ENCODE results near the gene HDAC9. TPM values are rescaled to one million over a fixed set of nuclear protein-coding genes. Genes with fewer than 3 reads are reported as not detected.

The HDAC9 gene
- polyA plus RNA-seq, 3 donors: 41.7 to 51.2 (median 44.2) TPM

DNA sequence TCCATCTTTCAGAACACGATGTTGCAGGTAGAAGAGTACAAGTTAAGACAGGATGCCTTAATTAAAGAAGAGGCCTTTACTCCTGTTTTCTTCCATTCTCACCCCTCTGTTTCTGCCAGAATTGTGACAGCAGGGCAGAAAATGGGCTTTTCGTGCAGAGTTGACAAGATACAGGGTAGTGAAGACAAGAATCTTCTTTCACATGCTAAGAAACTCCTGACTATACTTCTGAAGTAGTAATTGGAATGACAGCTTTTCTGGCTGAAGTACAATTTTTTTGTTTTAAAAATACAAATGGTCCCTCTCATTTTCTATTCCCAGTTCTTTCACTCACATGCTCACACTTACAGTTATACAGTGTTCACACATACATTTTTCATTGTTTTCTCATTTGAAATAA is 22.1 kb downstream of the HDAC9 start:
- no peak overlapping the region for H3K4me3 ChIP-seq (replicated peaks in 1 of 3; ENCODE audit: low read depth in 2 of 3, low read length in 3 of 3)
- H3K36me3 Mint-ChIP-seq: peaks cover 0 to 2% of the 10 kb centered on the region in 2 donors
- H3K9me3 Mint-ChIP-seq: no peaks in the 10 kb centered on the region
- H3K27ac Mint-ChIP-seq: no peak overlapping the region
- peaks cover 2% of the 10 kb centered on the region for H3K79me2 ChIP-seq (ENCODE audit: insufficient read depth, low read length)
- no peaks in the 10 kb centered on the region for H3K27me3 ChIP-seq (ENCODE audit: control insufficient read depth in 2 of 2, insufficient read depth in 2 of 2, low read length in 2 of 2)
- no peaks in the 10 kb centered on the region for H3K4me1 Mint-ChIP-seq
- H3K9ac ChIP-seq (ENCODE audit: insufficient read depth, low read length, poor library complexity, severe bottlenecking): no peak overlapping the region
- no peak overlapping the region for H3K27ac ChIP-seq (ENCODE audit: low read depth in 1 of 2, low read length in 2 of 2)
- TF ChIP-seq, protein P1, sequence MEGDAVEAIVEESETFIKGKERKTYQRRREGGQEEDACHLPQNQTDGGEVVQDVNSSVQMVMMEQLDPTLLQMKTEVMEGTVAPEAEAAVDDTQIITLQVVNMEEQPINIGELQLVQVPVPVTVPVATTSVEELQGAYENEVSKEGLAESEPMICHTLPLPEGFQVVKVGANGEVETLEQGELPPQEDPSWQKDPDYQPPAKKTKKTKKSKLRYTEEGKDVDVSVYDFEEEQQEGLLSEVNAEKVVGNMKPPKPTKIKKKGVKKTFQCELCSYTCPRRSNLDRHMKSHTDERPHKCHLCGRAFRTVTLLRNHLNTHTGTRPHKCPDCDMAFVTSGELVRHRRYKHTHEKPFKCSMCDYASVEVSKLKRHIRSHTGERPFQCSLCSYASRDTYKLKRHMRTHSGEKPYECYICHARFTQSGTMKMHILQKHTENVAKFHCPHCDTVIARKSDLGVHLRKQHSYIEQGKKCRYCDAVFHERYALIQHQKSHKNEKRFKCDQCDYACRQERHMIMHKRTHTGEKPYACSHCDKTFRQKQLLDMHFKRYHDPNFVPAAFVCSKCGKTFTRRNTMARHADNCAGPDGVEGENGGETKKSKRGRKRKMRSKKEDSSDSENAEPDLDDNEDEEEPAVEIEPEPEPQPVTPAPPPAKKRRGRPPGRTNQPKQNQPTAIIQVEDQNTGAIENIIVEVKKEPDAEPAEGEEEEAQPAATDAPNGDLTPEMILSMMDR (IDR thresholded peaks at IDR 0.05): no peak
- no peak for DNase-seq
- H3K9me3 ChIP-seq (replicated peaks in 1 of 2; ENCODE audit: control insufficient read depth in 1 of 2, insufficient read depth in 1 of 2, low read length in 2 of 2): no peaks in the 10 kb centered on the region
- intact Hi-C loops (cut with micrococcal nuclease): no loop called here
- H3K4me1 ChIP-seq (ENCODE audit: control insufficient read depth in 1 of 2, insufficient read depth in 2 of 2, low read length in 2 of 2): no peaks in the 10 kb centered on the region
- H4K20me1 ChIP-seq (ENCODE audit: insufficient read depth, low read length): peaks cover 50% of the 10 kb centered on the region
- no peak overlapping the region for H3K4me2 ChIP-seq (replicated peaks; ENCODE audit: extremely low read depth, low read length, poor library complexity, severe bottlenecking)
- no peaks in the 10 kb centered on the region for H3K27me3 Mint-ChIP-seq (ENCODE audit: low read depth in 3 of 3)
- H3K36me3 ChIP-seq (replicated peaks in 1 of 2; ENCODE audit: control insufficient read depth in 1 of 2, insufficient read depth in 2 of 2, low read length in 2 of 2): peaks cover 0 to 3% of the 10 kb centered on the region in 2 donors
- H3K4me3 Mint-ChIP-seq: no peak overlapping the region
- WGBS (ENCODE audit: insufficient coverage): no CpG with 5 or more reads among the region's 2 CpGs
- no peak overlapping the region for H2AFZ ChIP-seq (ENCODE audit: insufficient read depth, low read depth, low read length, poor library complexity, severe bottlenecking)

DNA sequence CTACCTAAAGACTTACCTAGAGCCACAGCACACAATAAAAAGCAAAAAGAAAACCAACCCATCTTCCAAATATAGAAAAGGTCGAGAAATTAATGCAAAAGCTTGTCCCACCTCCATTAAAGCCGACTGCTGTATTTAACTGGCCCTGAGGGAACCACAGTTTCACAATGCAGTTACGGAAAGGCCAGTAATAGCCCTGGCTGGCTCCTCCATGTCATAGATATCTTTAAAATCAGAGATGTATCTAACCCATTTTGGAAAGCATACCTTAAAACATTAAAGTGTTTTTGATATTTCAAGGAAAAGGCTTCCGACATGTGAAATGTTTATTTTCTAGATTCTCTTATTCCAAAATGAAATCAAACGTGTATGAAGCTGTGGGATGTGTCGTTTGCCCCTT is 23.0 kb downstream of the HDAC9 start:
- intact Hi-C loops (cut with micrococcal nuclease): no loop called here
- Histone ChIP-seq H3K9me3 (replicated peaks in 1 of 2; ENCODE audit: control insufficient read depth in 1 of 2, insufficient read depth in 1 of 2, low read length in 2 of 2) (no peaks in the 10 kb centered on the region), H3K36me3 (replicated peaks in 1 of 2; ENCODE audit: control insufficient read depth in 1 of 2, insufficient read depth in 2 of 2, low read length in 2 of 2) (peaks cover 0 to 3% of the 10 kb centered on the region in 2 donors), H3K4me3 (replicated peaks in 1 of 3; ENCODE audit: low read depth in 2 of 3, low read length in 3 of 3) (no peak overlapping the region), H3K4me2 (replicated peaks; ENCODE audit: extremely low read depth, low read length, poor library complexity, severe bottlenecking) (no peak overlapping the region), H3K4me1 (ENCODE audit: control insufficient read depth in 1 of 2, insufficient read depth in 2 of 2, low read length in 2 of 2) (no peaks in the 10 kb centered on the region), H4K20me1 (ENCODE audit: insufficient read depth, low read length) (peaks cover 43% of the 10 kb centered on the region), H3K9ac (ENCODE audit: insufficient read depth, low read length, poor library complexity, severe bottlenecking) (no peak overlapping the region), H2AFZ (ENCODE audit: insufficient read depth, low read depth, low read length, poor library complexity, severe bottlenecking) (no peak overlapping the region), H3K79me2 (ENCODE audit: insufficient read depth, low read length) (peaks cover 2% of the 10 kb centered on the region), H3K27me3 (ENCODE audit: control insufficient read depth in 2 of 2, insufficient read depth in 2 of 2, low read length in 2 of 2) (no peaks in the 10 kb centered on the region), H3K27ac (ENCODE audit: low read depth in 1 of 2, low read length in 2 of 2) (no peak overlapping the region)
- H3K27me3 Mint-ChIP-seq (ENCODE audit: low read depth in 3 of 3): peaks cover 0 to under 1% (median 0%) of the 10 kb centered on the region in 3 donors
- H3K27ac Mint-ChIP-seq: peak overlapping the region in 1 of 7 donors; percentile 9
- H3K36me3 Mint-ChIP-seq: peaks cover 1 to 2% of the 10 kb centered on the region in 2 donors
- H3K9me3 Mint-ChIP-seq: no peaks in the 10 kb centered on the region
- no peaks in the 10 kb centered on the region for H3K4me1 Mint-ChIP-seq
- 80% methylated on average over 2 of the region's 6 CpGs for WGBS (ENCODE audit: insufficient coverage)
- H3K4me3 Mint-ChIP-seq: no peak overlapping the region
- DNase-seq: no peak
- TF ChIP-seq, protein P1 (IDR thresholded peaks at IDR 0.05): no peak
